DMS53 treated with DMSO at 0.1 percent for 48 hours (cell line): ENCODE data around the gene PGC.

ENCODE experiments used
- DNase-seq: peaks from one replicate; lab custom pipeline; 2025; ENCODE audit not compliant: unreplicated experiment; lab: John Stamatoyannopoulos, UW

PGC gene

DNA sequence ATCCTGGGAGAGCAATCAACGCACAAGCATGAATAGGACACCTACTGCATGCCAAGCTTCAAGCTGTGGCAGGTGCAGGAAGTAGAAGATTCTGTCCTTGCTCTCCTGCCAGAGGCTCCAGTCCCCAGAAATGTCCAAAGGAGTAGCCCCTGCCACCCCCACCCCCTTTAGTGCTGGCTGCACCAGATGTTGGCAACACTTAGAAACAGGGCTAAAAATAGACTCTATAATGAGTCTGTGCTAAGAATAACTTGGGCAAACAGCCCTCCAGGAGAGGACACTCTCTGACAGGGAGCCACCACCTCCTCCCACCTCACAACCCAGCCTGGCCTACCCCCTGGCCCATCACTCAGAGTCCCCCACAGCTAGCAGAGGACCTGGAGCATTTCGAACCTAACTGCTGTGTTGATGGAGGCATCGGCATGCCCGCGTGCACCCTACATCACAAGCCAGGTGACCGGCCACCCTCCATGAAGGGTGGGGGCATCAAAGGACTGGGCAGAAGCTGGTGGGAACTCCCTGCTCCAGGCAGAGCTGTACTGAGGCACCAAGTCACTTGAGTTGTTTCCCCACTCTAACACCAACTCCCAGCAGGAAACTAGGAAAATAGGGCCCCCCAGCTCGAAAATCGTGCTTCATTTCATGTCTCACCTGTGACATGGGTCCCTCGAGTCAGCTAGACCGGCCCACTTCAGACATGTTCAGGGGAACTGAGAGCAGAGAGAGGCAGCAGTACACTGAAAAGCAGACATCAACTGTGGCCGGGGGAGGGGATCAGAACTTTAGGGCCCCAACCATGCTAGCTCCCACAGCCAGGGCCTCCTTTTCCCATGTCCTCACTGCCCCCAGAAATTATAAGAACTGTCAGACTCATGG lies 30.4 kb downstream of the PGC start:
- DNase-seq, result no peak

DNA sequence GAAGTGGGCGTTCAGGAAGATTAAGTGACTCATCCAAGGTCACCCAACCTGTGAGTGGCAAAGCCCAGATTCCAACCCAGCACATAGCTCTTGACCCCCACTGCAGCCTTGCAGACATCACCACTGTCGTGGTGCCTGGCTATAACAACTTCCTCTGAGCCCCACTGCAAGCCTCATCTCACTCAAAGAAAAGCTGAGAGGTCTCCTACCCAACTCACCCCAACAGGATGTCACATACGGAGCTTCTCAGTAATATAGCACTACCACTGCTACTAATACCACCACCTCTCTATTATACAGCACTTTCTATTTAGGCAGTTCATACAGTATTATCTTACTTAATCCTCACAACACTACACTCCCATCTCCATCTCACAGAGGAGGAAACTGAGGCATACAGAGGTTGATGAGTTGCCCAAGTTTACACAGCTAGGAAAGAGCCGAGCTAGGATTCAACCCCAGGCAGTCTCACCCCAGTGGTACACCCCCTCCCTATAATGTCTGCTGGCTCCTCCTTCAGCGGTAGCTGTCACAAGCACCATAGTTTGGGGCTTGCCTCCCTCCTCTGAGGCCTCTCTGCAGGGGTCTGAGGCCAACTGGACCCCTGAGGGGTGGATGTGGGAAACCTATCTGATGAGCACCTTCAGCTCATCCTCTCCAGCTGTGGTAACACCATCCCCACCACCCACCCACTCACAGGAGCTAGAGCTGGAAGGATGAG lies 31.2 kb downstream of the PGC start:
- no peak for DNase-seq

DNA sequence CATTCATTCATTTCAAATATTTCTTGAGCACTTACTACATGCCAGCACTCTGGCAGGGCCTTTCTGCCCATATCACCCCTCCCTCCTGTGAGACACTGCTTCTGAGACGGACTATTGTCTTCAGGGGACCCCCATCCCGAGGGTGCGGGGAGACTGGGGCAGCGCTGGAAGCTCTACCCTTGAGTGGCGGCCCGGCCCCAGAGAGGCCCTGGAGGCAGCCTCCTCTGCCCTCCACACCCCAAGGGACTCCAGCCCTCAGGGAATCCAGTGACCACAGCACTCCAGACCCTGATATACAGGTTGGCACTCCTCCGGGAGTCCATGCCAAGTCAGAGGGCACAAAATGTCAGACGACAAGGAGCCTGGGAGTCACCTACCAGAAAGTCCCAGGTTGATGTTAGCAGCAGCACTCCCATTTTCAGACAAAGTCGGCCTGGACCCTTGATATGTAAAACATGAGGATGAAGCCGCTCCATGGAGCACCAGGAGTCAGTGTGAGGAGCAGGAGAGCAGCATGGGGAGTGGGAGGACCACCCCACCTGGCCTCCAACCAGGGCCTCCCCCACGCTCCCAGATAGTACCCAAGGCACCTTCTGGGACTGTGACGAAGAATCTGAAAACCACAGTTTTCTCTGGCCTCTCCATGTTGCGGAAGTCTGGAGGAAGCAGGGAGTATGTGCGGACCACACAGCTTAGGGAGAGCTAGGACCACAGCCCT lies 32.5 kb downstream of the PGC start:
- no peak for DNase-seq

DNA sequence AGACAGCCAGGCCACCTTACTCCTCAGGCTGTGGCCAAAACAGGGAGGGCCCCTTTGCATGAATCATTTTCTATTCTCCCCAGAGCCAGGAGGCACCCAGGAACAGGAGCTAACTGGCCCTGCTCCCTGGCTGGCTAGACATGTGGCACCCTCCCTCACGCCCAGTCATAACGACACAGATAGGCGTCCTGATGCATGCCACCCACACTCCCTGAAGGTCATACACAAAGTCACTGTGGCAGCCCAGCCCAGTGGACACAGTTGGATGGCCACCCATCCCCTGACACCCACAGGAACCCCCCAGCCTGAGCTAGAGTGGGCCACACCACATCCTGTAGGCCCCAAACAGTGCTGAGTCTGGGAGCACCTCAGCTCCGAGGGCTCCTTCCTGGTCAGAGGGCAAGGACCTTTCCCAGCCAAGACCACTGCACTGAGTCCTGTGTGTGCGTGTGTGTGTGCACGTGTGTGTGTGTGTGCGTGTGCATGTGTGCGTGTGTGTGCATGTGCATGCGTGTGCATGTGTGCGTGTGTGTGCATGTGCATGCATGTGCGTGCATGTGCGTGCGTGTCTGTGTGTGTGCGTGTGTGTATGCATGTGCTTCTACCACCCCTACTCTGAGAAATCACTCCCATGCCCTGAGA lies 33.4 kb downstream of the PGC start:
- DNase-seq, result no peak

DNA sequence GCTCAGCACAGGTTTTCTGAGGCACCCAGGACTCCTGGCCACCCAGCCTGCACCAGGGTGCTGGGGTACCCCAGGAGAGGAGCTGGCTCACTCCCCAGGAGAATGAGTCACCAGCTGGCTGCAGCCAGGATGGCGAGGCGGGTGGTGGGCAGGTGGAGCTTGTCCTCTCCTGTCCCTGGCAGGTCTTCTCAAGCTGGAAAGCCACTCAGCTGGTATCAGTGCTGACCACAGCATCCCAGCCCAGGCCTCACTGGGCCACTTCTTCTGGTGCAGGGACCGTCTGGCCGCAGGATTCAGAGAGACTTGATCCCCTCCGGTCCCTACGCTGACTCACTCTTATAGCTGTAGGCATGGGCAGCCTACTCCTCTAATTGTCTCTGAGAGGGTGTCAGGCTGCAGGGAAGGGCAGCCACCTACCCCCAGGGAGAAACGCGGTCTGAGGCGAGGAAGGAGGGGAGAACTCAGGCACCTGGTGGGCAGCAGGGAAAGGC lies 34.0 kb downstream of the PGC start:
- no peak for DNase-seq

DNA sequence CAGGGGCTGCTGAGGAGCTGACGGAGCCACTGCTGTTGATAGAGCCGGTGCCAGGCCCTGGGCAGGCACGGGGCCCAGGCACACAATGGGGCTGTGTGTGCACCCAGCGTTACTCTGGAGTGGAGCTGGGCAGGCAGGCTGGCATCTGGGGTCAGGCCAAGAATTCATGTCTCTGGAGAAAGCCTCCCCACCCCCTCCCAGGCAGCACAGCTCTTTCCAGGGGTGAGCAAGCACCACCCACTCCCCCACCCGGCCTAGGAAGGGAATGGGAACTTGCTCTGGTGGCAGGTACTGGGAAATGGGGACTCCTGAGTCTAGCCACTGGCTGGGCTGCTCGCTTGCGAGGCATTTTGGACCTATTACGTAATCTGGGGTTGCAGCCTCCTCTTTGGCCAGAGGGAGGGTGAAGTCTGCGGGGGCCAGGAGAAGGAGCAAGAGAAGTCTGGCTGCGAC lies 34.5 kb downstream of the PGC start:
- DNase-seq, result no peak

DNA sequence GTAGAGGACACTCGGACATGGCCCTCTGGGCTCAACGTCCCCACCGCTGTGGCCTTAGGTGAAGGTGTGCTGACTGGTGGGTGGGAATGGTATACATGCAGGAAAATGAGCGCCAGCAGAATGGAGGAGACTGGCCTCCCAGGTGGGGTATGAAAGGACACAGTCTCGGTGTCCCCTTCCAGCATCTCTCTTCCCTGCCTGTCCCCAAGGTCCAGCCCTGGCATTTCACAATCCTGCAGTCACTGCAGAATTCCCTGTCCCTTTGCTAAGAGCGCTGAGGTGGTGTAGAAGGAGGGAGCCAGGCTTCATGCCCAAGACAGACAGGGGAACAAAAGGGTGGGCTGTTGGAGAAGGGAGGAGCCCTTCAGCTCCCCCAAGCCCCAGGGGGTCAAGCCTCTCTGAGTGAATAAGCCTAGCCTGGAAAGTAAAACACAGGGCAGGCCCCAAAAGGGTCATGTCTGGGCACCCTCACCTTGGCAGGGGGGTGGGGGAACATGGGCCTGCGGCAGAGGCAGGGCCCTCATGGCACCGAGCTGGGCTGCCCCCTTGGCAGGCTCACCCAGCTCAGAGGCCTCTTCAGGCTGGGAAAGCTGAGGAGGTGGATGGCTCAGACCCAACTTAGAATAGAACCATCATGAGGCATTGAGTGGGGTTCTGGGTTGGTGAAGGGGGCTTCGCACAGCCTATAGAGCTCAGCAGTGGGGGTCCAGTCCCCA lies 35.7 kb downstream of the PGC start:
- DNase-seq, result no peak

DNA sequence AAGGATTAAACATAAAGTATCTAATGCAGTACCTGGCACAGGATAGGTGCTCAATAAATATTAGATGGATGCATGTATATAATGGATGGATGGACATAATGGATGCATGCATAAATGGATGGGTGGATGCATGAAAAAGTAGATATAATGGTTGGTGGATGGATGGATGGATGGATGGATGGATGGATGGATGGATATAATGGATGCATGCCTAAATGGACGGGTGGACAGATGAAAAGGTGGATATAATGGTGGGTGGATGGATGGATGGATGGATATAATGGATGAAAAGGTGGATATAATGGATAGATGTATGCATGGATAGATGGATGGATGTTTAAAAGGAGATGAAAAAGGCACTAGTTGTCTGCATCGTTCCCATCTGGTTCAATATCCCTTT lies 37.8 kb downstream of the PGC start:
- DNase-seq, result no peak

DNA sequence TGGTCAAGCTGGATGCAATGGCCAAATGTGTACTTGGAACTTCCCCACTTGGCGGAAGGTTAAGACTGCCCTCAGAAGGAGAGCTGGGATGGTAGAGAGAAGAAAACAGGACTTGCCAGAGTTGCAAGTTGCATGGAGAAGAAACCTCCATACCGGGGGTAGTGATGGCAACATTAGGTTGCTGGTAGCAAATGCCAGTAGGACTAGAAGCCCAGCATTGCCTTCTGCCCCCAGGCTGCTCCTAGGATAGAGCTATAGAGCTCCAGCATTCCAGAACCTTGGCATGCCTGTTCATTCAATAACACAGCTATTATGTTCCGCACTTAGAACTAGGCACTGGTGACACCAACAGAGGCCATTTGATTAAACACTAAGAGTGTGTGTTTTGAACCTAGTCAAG lies 38.3 kb downstream of the PGC start:
- no peak for DNase-seq

DNA sequence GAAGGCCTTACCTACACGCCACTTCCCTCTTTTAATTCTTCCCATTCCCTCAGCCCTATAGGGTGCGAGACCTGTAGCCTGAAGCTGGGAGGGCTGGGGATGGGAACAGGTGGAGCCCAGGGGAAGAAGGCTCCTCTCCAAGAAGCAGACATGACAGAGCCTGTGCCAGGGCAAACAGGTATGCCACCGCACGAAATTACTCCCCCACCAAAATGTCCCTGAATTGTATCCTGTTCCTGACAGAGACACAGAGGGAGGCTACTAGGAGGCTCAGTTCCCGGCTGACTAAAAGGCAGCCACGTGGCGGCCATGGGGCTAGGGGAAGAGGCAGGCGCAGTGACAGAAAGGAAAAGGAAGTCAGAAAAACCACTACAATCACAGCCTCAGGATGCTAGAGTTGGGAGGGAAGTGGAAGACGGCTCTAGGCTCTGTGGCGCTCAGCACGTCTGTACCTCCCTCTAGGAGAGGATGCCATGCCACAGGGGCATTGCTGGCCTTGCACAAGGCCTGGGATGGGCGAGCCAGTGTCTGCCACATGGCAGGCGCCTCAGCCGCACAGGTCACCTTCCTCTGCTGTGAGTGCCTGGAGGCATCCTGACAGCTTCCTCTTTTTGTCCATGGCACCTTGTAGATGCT lies 39.5 kb downstream of the PGC start:
- no peak for DNase-seq

DNA sequence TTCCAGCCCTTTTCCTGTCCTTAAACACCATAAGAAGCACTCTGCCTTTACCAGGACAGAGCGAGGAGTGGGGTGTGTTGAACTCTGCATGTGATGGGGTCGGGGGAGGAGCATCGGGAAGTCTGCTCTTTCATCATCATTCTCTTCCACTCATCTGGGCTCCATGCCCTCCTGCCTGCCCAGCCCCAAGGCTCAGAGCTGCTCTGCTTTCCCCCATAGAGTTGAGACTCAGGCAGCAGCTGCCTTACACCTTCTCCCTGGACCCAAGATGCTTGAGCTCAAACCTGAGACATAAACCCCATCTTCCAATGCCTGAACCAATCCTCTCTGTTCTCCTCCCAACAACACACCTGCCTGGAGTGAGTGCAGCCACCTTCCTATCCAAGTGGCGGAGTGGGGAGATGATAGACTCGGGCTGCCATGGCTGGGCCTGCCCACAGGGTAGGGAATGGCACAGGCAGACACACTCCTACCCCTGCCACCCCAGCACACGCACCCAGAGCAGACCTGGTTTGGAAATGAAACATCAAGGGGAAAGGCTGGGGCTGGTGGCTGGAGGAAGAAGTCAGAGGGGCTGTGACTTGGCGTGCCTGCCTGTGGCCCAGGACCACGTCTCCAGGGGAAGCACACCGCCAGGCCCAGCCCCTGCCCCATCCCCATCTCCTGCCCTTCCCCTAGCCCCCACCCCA lies 40.2 kb downstream of the PGC start:
- no peak for DNase-seq

DNA sequence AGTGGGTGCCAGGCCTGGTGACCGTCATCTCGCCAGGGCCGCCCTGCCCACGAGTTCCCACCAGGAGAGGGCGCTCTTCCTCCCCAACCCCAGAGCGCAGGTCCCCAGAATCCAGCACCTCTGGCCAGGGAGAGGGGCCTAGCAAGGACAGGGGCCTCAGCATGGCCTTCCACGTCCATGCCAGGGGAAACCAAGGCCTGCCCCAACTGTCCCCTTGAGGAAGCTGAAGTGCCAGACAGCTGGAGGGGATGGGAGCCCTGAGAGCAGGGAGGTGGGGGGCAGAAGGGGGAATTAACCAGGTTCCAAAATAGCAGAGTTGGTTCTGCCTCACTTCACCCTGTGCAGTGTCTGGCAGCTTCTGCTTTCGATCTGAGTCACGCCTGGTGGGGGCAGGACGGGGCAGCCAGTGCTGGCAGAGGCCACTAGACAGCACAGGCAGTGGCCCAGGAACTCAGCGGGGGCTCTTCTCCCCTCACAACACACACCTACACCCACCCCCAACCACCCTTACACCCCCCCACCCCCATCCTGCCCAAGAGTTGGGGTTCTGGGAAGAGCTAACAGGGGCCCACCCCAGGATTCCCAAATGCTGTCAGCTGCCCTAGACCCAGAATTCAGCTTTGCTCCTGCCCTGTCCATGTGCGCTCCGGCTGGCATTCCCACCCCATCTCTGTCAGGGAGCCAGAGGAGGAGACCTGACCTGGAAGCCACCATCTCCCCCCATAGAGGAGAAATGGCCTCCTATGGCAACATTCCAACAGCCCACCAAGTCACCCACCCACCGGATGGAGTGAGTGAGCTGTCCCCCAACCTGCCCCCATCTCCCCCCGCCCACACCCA lies 41.0 kb downstream of the PGC start:
- no peak for DNase-seq

DNA sequence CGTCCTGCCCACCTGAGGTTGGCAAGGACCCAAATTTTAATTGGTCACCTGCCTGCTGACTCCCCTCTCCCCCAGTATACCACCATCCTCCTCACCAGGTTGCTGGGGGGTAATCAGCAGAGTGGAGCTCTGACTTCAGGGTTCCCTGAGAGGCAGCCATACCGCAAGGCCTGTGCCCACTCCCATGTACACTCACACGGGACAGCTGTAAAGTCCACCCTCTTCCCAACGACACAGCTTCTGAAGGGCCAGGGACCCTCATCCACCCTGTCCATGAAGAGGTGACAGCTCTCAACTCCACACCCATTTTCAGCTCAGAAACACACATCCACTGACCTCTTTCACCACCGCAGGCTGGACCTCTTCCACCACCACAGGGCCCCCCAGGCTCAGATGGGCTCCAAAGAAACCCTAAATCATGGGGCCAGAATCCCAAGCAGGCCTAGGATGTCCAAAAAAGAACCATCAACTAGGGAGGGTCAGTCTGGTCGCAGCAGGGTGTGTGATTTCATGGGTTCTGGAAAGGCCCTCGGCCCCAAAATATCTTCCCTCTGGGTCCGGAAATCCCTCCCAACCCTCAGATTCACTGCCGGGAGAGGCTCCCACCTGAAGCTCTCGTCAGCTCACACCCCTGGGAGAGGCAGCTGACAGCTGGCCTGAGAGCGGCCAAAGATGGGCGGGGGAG lies 41.7 kb downstream of the PGC start:
- DNase-seq, result no peak

DNA sequence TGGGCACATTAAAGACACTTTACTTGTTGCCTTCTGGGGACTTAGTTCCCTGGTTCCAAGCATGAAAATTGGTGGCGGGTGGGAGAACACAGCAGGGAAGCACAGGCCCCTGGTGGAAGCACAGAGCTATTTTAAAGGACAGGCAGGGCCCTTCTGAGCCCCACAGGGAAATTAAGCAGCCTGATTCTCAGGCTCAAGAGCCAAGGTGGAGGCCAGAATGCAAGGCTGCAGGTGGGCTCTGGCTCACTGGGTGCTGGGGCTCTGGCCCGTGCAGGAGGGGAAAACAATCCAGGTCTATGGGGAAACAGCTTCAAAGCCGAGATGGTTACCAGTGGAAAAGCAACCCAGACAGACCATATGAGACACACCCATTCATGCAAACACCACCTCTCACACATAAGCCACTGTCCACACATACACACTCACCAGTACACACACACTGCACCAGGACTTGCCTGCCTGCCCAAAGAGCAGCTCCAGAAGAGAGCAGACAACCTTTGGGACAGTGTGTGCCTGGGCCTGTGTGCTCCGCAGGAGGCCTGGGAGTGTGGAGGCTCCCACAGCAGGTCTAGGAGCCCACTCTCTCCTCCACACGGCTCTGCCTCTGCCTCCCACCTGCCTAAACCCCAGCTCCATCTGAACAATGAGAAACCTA lies 42.4 kb downstream of the PGC start:
- DNase-seq, result no peak

DNA sequence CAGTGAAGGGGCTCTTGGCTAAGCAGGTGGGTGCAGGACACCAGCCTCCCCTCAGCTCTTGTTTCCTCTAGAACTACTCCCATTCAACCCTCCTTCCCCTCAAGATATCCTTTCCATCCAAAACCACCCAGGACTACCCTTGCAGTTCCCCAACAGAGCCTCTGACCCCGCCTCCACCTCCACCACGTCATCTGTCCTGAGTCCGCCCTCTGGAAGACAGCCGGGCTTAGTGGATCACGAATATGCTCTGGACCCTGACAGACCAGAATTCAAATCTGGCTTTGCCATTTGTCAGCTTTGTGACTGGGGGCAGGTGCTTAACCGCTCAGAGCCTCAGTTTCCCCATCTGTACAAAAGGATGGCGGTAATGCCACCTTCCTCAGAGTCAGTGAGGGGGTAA lies 43.2 kb downstream of the PGC start:
- DNase-seq, result no peak

DNA sequence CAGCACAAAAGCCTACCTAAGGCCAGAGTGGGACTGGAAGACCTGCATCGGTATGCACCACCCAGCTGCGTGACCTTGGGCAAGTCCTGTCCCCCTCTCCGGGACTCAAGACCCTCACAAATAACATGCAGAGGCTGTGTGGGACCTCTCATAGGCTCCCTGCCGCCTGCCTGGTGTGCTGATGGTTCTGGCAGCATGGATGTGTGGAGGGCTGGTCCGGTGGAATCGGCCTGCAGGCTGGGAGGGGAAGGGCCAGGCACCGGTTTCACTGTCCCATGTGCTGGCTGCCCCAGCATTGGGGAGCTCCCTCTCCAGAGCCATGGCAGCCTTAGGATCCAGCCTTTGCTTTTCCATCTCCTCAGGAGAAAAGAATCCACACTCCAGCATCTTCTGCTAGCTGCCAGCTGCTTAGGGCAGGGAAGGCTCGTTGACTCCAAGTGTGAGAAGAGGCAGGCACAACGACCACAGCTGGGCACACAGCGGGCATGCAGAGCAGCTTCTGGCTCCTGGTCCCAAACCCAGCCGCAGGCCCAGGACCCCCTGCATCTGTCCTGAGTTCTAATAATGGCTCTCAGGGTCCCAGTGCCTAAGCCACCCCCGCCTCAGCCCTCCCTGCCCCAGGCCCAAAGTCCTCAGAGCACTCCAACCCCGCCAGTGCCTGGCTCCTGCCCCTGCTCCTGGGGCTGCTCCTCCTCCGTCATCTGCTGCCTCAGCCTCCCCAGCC lies 44.3 kb downstream of the PGC start:
- no peak for DNase-seq
